Progenitor cell of endocrine pancreas (in vitro differentiated cells): Measurements from ENCODE around the gene EGFR. TPM values are rescaled to one million over a fixed set of nuclear protein-coding genes. Genes with fewer than 3 reads are reported as not detected.

Experiments
- DNase-seq: peaks from one replicate; pipeline ENCODE4 v3.0.0; 2021; ENCODE audit warnings: low spot score; ENCODE audit not compliant: unreplicated experiment
- H3K27ac Mint-ChIP-seq: 2 replicates; pipeline ENCODE4 v1.8.0; 2021; ENCODE audit warnings: mild to moderate bottlenecking, moderate library complexity, mixed read lengths
- H3K27me3 Mint-ChIP-seq: 2 replicates; pipeline ENCODE4 v1.8.0; 2021; ENCODE audit warnings: mixed read lengths
- H3K36me3 Mint-ChIP-seq: 2 replicates; pipeline ENCODE4 v1.8.0; 2022; ENCODE audit warnings: mixed read lengths; ENCODE audit not compliant: insufficient read depth
- H3K4me1 Mint-ChIP-seq: 2 replicates; pipeline ENCODE4 v1.8.0; 2021; ENCODE audit warnings: low read depth, mixed read lengths
- H3K4me3 Mint-ChIP-seq: 2 replicates; pipeline ENCODE4 v1.8.0; 2021; ENCODE audit warnings: low read depth, mild to moderate bottlenecking, moderate library complexity, mixed read lengths
- H3K9me3 Mint-ChIP-seq: 2 replicates; pipeline ENCODE4 v1.8.0; 2021; ENCODE audit warnings: low read depth, mixed read lengths
- CTCF ChIP-seq: fragments of 200-600 bp; sonication (generic); IDR thresholded peaks from one replicate; pipeline ENCODE4 v1.5.0; 2021; ENCODE audit warnings: antibody characterized with exemption, mild to moderate bottlenecking; ENCODE audit not compliant: unreplicated experiment
- total RNA-seq: library from RNA; stranded (reverse); gene quantifications from 2 replicates; pipeline ENCODE4 v1.2.1, GENCODE V29; 2021

EGFR gene
- total RNA-seq, 1 donor from 2014 or later = 43.8 TPM

GRCh38 chr7:55235801-55236200 lies 217.0 kb downstream of the EGFR start:
- Mint-ChIP-seq H3K4me1 (no peaks in the 10 kb centered on the region), H3K27me3 (peaks cover 25% of the 10 kb centered on the region), H3K9me3 (no peaks in the 10 kb centered on the region), H3K4me3 (no peak overlapping the region), H3K27ac (no peak overlapping the region), H3K36me3 (no peaks in the 10 kb centered on the region)
- no peak for TF ChIP-seq CTCF
- no peak for DNase-seq

- Mint-ChIP-seq H3K4me3 (no peak overlapping the region), H3K9me3 (no peaks in the 10 kb centered on the region), H3K36me3 (no peaks in the 10 kb centered on the region), H3K27me3 (peaks cover 25% of the 10 kb centered on the region), H3K4me1 (no peaks in the 10 kb centered on the region), H3K27ac (no peak overlapping the region)
- TF ChIP-seq CTCF = no peak
- DNase-seq = no peak
Observed at GRCh38 chr7:55236476-55236875, 217.7 kb downstream of the EGFR start.

DNA sequence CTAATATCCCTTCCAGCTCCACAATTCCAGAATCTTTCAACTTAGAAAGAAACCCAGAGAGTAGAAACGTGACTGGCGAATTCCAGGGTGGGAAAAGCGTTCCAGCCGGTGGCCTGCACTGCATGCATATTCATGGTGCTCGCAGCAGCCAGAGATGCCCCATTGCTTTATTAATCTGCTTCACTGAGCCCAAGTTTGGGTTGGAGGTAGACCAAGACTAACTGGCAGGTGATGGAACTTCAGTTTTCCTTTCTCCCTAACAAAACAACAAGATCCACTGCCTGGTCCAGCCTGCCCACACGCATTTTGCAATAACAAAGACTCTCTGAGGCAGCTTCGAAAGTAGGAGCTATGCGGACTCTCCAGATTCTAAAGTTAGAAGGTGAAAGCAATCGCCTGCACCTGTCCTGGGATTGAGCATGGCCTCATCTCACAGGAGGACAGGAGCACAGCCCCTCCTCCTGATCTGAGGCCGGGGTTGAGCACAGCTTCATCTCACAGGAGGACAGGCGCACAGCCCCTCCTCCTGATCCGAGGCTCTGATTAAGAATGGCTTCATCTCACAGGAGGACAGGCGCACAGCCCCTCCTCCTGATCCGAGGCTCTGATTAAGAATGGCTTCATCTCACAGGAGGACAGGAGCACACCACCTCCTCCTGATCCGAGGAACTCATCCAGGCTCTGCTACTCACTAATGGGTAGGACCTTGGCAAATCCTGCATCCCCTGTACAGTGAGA lies 218.5 kb downstream of the EGFR start:
- H3K4me3 Mint-ChIP-seq = no peak overlapping the region
- no peak for DNase-seq
- H3K36me3 Mint-ChIP-seq = no peaks in the 10 kb centered on the region
- no peaks in the 10 kb centered on the region for H3K9me3 Mint-ChIP-seq
- no peak overlapping the region for H3K27ac Mint-ChIP-seq
- TF ChIP-seq CTCF = no peak
- no peaks in the 10 kb centered on the region for H3K4me1 Mint-ChIP-seq
- H3K27me3 Mint-ChIP-seq = peaks cover 25% of the 10 kb centered on the region

- Mint-ChIP-seq H3K4me3 (no peak overlapping the region), H3K9me3 (no peaks in the 10 kb centered on the region), H3K27me3 (peaks cover 23% of the 10 kb centered on the region)
Observed at GRCh38 chr7:55239406-55239805, 220.6 kb downstream of the EGFR start.

More at GRCh38 chr7:55239406-55239805, 220.6 kb downstream of the EGFR start:
- DNase-seq = no peak
- TF ChIP-seq CTCF = no peak
- Mint-ChIP-seq H3K36me3 (no peaks in the 10 kb centered on the region), H3K27ac (no peak overlapping the region), H3K4me1 (no peaks in the 10 kb centered on the region)
